Panc1 (cell line): Measurements from ENCODE around the gene PSMC6. TPM values are rescaled to one million over a fixed set of nuclear protein-coding genes. Genes with fewer than 3 reads are reported as not detected.
"Not testable (repeated sequence)": the region's sequence is repeated elsewhere in the genome, so short reads cannot be mapped to it uniquely, and the experiment has no call there.

ENCODE experiments used
- ATAC-seq: fragments of 200-7000 bp; cut with Tn5 transposase; 2 replicates; pipeline ENCODE4 v1.9.1; 2020; ENCODE audit warnings: mild to moderate bottlenecking, moderate library complexity
- BruUV-seq: library from RNA; stranded (reverse); fragments of 400-500 nt; replicated peaks from 2 replicates; lab custom pipeline; 2021; lab: Mats Ljungman, UMichigan
- CTCF ChIA-PET: fragments of 300-600 bp; sonication (Branson Sonifier 250); formaldehyde crosslinking; loops from one replicate; lab custom pipeline; 2022; ENCODE audit warnings: antibody characterized with exemption; lab: Charles Lee
- POLR2A ChIA-PET: fragments of 300-600 bp; sonication (Branson Sonifier 250); formaldehyde crosslinking; loops from one replicate; lab custom pipeline; 2022; ENCODE audit warnings: antibody characterized with exemption; lab: Charles Lee
- DNase-seq: peaks from one replicate; pipeline ENCODE4 v3.0.0-alpha.2; 2010; ENCODE audit warnings: low read depth, low spot score
- H3K27ac ChIP-seq: 2 replicates; pipeline ENCODE4 v1.5.1; 2011; ENCODE audit warnings: mild to moderate bottlenecking, low read length, inconsistent platforms
- H3K27me3 ChIP-seq: fragments of 200-500 bp; sonication (Bioruptor generic); 2 replicates; pipeline ENCODE4 v1.6.0; 2014; ENCODE audit warnings: low read length, inconsistent platforms; ENCODE audit not compliant: control insufficient read depth, insufficient read depth
- H3K36me3 ChIP-seq: fragments of 200-500 bp; sonication (Bioruptor generic); 2 replicates; pipeline ENCODE4 v1.5.1; 2014; ENCODE audit warnings: inconsistent platforms, mild to moderate bottlenecking, low read length, moderate library complexity; ENCODE audit not compliant: control insufficient read depth, insufficient read depth
- H3K4me1 ChIP-seq: 2 replicates; pipeline ENCODE4 v1.5.1; 2011; ENCODE audit warnings: inconsistent platforms, mild to moderate bottlenecking, low read length, moderate library complexity; ENCODE audit not compliant: control insufficient read depth, insufficient read depth
- H3K4me3 ChIP-seq, 2 experiments: 2 replicates each; pipeline ENCODE4 v1.5.1; 2011 to 2012; ENCODE audit warnings: low read depth in 2 of 2, low read length in 2 of 2, mild to moderate bottlenecking in 2 of 2, inconsistent platforms in 1 of 2, moderate library complexity in 1 of 2
- H3K9me3 ChIP-seq: fragments of 200-500 bp; sonication (Bioruptor generic); 2 replicates; pipeline ENCODE4 v1.5.1; 2014; ENCODE audit warnings: low read depth, mild to moderate bottlenecking, inconsistent platforms, low read length, moderate library complexity; ENCODE audit not compliant: control insufficient read depth, insufficient read depth
- CTCF ChIP-seq: fragments of 450-650 bp; IDR thresholded peaks from 2 replicates; pipeline ENCODE4 v1.5.1; 2017; ENCODE audit warnings: mild to moderate bottlenecking
- POLR2AphosphoS5 ChIP-seq: IDR thresholded peaks from 2 replicates; pipeline ENCODE4 v1.6.1; 2012; ENCODE audit warnings: mild to moderate bottlenecking, low read depth, low read length, moderate library complexity
- SIN3A ChIP-seq: IDR thresholded peaks from 2 replicates; pipeline ENCODE4 v1.6.1; 2012; ENCODE audit warnings: low read depth, mild to moderate bottlenecking, low read length, moderate library complexity, borderline replicate concordance; ENCODE audit not compliant: insufficient read depth
- TCF7L2 ChIP-seq: IDR thresholded peaks from 2 replicates; pipeline ENCODE4 v1.6.1; 2011; ENCODE audit warnings: mild to moderate bottlenecking, low read depth, low read length, inconsistent platforms
- in situ Hi-C: cut with HindIII; loops from 2 replicates; pipeline ENCODE4 v1.10.0; 2016; ENCODE audit warnings: low sequenced_read_pairs, low pct_unique_long_range_greater_than_20kb
- intact Hi-C: fragments of 100-400 bp; cut with micrococcal nuclease; formaldehyde crosslinking; loops from one replicate; pipeline ENCODE4 v1.10.0; 2022; ENCODE audit not compliant: unreplicated experiment
- total RNA-seq: library from RNA; stranded (reverse); gene quantifications from one replicate; pipeline ENCODE4 v1.2.1, GENCODE V29; 2021; ENCODE audit not compliant: unreplicated experiment
- TF ChIP-seq, protein P1 (sequence below), 2 experiments: IDR thresholded peaks; 2 replicates each; pipeline ENCODE4 v1.6.1; 2011 to 2012; ENCODE audit warnings: low read depth in 2 of 2, control low read depth in 1 of 2, low read length in 1 of 2, mild to moderate bottlenecking in 1 of 2, moderate library complexity in 1 of 2; ENCODE audit not compliant: insufficient read depth in 1 of 2

Gene PSMC6
- total RNA-seq, 1 experiment from 2014 or later: 62.1 TPM

- H3K9me3 ChIP-seq: no peaks in the 10 kb centered on the region
- H3K36me3 ChIP-seq: no peaks in the 10 kb centered on the region; the same call in 1 of the 2 replicates
- CTCF ChIA-PET: interaction anchor here (0.6 kb wide), 1 partner anchor 48 kb away, joined by 3 read pairs; no protein-coding TSS in a partner anchor
- no peak for TF ChIP-seq SIN3A
- TF ChIP-seq TCF7L2: no peak
- TF ChIP-seq CTCF: no peak
- TF ChIP-seq, protein P1, sequence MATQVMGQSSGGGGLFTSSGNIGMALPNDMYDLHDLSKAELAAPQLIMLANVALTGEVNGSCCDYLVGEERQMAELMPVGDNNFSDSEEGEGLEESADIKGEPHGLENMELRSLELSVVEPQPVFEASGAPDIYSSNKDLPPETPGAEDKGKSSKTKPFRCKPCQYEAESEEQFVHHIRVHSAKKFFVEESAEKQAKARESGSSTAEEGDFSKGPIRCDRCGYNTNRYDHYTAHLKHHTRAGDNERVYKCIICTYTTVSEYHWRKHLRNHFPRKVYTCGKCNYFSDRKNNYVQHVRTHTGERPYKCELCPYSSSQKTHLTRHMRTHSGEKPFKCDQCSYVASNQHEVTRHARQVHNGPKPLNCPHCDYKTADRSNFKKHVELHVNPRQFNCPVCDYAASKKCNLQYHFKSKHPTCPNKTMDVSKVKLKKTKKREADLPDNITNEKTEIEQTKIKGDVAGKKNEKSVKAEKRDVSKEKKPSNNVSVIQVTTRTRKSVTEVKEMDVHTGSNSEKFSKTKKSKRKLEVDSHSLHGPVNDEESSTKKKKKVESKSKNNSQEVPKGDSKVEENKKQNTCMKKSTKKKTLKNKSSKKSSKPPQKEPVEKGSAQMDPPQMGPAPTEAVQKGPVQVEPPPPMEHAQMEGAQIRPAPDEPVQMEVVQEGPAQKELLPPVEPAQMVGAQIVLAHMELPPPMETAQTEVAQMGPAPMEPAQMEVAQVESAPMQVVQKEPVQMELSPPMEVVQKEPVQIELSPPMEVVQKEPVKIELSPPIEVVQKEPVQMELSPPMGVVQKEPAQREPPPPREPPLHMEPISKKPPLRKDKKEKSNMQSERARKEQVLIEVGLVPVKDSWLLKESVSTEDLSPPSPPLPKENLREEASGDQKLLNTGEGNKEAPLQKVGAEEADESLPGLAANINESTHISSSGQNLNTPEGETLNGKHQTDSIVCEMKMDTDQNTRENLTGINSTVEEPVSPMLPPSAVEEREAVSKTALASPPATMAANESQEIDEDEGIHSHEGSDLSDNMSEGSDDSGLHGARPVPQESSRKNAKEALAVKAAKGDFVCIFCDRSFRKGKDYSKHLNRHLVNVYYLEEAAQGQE (IDR thresholded peaks at IDR 0.05; ENCODE audit: insufficient read depth in 1 of 2, low read depth in 2 of 2, low read length in 1 of 2): no peak
- no peak for TF ChIP-seq POLR2AphosphoS5
- DNase-seq (no peak), ATAC-seq (no peak)
- POLR2A ChIA-PET: no interaction called here
- BruUV-seq: no TSS peak
- no peak overlapping the region for H3K27ac ChIP-seq
- in situ Hi-C loops (no loop called here), intact Hi-C loops (no loop called here)
- H3K27me3 ChIP-seq: no peaks in the 10 kb centered on the region
- H3K4me3 ChIP-seq: no peak overlapping the region
- H3K4me1 ChIP-seq: no peaks in the 10 kb centered on the region
Measured at GRCh38 chr14:52759145-52759544, 52.1 kb downstream of the PSMC6 start.

GRCh38 chr14:52762923-52763322 is 55.9 kb downstream of the PSMC6 start:
- BruUV-seq, in situ Hi-C loops, ATAC-seq, H3K4me3 ChIP-seq, H3K9me3 ChIP-seq, DNase-seq, H3K27me3 ChIP-seq, H3K4me1 ChIP-seq, CTCF ChIA-PET, H3K36me3 ChIP-seq, intact Hi-C loops, H3K27ac ChIP-seq, POLR2A ChIA-PET: not testable (repeated sequence)

- Histone ChIP-seq H3K4me3 (no peak overlapping the region), H3K9me3 (no peaks in the 10 kb centered on the region), H3K36me3 (peaks cover 3% of the 10 kb centered on the region; the same call in 1 of the 2 replicates), H3K27me3 (no peaks in the 10 kb centered on the region), H3K27ac (no peak overlapping the region), H3K4me1 (no peaks in the 10 kb centered on the region)
- intact Hi-C loops: no loop called here
- DNase-seq (no peak), ATAC-seq (no peak)
- CTCF ChIA-PET: no interaction called here
- POLR2A ChIA-PET: no interaction called here
- TF ChIP-seq CTCF (no peak), POLR2AphosphoS5 (no peak)
- BruUV-seq: no TSS peak
- in situ Hi-C loops: no loop called here
Measured at GRCh38 chr14:52767058-52767833, 60.2 kb downstream of the PSMC6 start.
